GM23248 (cell line): ENCODE results near the gene ANKH.

ENCODE experiments used
- EZH2 ChIP-seq: fragments of 200-600 bp; sonication (generic); IDR thresholded peaks from 2 replicates; pipeline ENCODE4 v1.6.1; 2018; ENCODE audit warnings: antibody characterized with exemption, mild to moderate bottlenecking; ENCODE audit not compliant: insufficient read depth, poor library complexity, severe bottlenecking
- EZH2phosphoT487 ChIP-seq: fragments of 200-600 bp; sonication (generic); IDR thresholded peaks from 2 replicates; pipeline ENCODE4 v1.6.1; 2018; ENCODE audit warnings: antibody characterized with exemption, moderate library complexity, mild to moderate bottlenecking, low read depth; ENCODE audit not compliant: insufficient read depth

DNA sequence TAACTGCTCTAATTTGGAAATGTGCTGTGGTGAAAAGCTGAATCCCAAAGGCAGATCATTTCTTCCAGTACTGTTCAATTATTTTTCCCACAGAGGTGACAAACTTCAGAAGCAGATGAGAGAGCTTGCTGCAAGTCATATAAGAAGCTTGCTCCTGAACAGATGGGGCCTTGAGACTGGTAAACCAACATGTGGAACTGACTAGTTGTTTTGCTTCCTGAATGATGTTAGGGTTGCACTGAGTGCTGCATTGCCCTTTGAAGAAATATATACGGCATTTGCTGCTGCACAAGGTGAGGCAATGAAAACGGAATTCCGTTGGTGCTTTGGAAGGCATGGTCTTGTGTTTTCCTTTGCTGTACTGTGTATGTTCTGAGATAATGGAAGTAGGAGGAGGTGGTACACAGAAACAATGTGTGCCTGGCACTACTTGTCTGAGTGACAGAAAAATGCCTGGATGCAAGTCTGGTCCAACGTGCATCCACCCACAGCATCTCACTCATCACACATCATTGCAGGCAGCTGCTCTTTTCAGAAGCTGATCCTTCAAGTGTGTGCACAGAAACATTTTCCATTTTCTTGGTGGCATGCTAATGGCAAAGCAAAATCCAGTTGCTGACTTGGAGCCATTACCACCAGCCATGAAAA is 76.9 kb downstream of the ANKH start:
- TF ChIP-seq EZH2: no peak
- no peak for TF ChIP-seq EZH2phosphoT487
